Measurements from ENCODE around the gene CEP135. TPM values are rescaled to one million over a fixed set of nuclear protein-coding genes. Genes with fewer than 3 reads are reported as not detected.

Gene CEP135
- total and polyA plus RNA-seq, 2 donors (not counting 3 experiments of a cell fraction or from before 2014, with no cell fraction given), result 2.8 to 15.3 TPM

- peaks cover 11% of the 10 kb centered on the region for H3K4me1 ChIP-seq (ENCODE audit: control insufficient read depth, extremely low read depth, insufficient read depth, low read length)
- no peak overlapping the region for H3K4me2 ChIP-seq (ENCODE audit: insufficient read depth, low read length)
- H3K9me3 ChIP-seq (replicated peaks; ENCODE audit: control insufficient read depth, insufficient read depth, low read length), result no peaks in the 10 kb centered on the region
- peaks cover 3 to 7% of the 10 kb centered on the region in 2 experiments for H3K36me3 ChIP-seq (ENCODE audit: control insufficient read depth in 2 of 2, extremely low read depth in 1 of 2, insufficient read depth in 2 of 2, low read length in 2 of 2)
- TF ChIP-seq, protein P1, sequence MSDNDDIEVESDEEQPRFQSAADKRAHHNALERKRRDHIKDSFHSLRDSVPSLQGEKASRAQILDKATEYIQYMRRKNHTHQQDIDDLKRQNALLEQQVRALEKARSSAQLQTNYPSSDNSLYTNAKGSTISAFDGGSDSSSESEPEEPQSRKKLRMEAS (IDR thresholded peaks at IDR 0.05; ENCODE audit: insufficient read depth, insufficient read length), result no peak
- no peak for TF ChIP-seq GATA2 (IDR thresholded peaks at IDR 0.05; ENCODE audit: insufficient read depth, insufficient read length, low read depth, low read length)
- TF ChIP-seq EZH2 (IDR thresholded peaks at IDR 0.05; ENCODE audit: borderline replicate concordance, low read depth, low read length, severe bottlenecking), result no peak
- TF ChIP-seq JUN (IDR thresholded peaks at IDR 0.05; ENCODE audit: borderline replicate concordance, insufficient read depth, insufficient read length, low read depth), result no peak
- no peak for TF ChIP-seq FOS (IDR thresholded peaks at IDR 0.05; ENCODE audit: borderline replicate concordance, insufficient read depth, low read length)
- no peak for TF ChIP-seq POLR2AphosphoS5 (IDR thresholded peaks at IDR 0.05; ENCODE audit: insufficient read depth, low read depth, low read length)
- TF ChIP-seq, protein P2, sequence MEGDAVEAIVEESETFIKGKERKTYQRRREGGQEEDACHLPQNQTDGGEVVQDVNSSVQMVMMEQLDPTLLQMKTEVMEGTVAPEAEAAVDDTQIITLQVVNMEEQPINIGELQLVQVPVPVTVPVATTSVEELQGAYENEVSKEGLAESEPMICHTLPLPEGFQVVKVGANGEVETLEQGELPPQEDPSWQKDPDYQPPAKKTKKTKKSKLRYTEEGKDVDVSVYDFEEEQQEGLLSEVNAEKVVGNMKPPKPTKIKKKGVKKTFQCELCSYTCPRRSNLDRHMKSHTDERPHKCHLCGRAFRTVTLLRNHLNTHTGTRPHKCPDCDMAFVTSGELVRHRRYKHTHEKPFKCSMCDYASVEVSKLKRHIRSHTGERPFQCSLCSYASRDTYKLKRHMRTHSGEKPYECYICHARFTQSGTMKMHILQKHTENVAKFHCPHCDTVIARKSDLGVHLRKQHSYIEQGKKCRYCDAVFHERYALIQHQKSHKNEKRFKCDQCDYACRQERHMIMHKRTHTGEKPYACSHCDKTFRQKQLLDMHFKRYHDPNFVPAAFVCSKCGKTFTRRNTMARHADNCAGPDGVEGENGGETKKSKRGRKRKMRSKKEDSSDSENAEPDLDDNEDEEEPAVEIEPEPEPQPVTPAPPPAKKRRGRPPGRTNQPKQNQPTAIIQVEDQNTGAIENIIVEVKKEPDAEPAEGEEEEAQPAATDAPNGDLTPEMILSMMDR (IDR thresholded peaks at IDR 0.05; ENCODE audit: extremely low read depth in 1 of 2, insufficient read depth in 1 of 2, low read depth in 1 of 2, low read length in 2 of 2), result no peak
- TF ChIP-seq POLR2A (IDR thresholded peaks at IDR 0.05; ENCODE audit: low read depth, low read length), result no peak
- no peak for TF ChIP-seq MYC (IDR thresholded peaks at IDR 0.05; ENCODE audit: low read depth, low read length)
- DNase-seq (ENCODE audit: low read depth, low spot score) (no peak), FAIRE-seq (no peak)
- H2AFZ ChIP-seq (ENCODE audit: low read depth, low read length), result no peak overlapping the region
- H4K20me1 ChIP-seq (replicated peaks; ENCODE audit: control insufficient read depth, extremely low read depth, insufficient read depth, low read length), result no peaks in the 10 kb centered on the region
- no peak overlapping the region for H3K9ac ChIP-seq (replicated peaks; ENCODE audit: extremely low read depth, insufficient read depth, low read length)
- POLR2A ChIA-PET, result no interaction called here
- intact Hi-C loops (cut with micrococcal nuclease), result no loop called here
- no peak overlapping the region for H3K27ac ChIP-seq (ENCODE audit: insufficient read depth, low read depth, low read length)
- no peaks in the 10 kb centered on the region for H3K9me1 ChIP-seq (replicated peaks; ENCODE audit: control insufficient read depth, extremely low read depth, insufficient read depth, low read length)
- H3K79me2 ChIP-seq (ENCODE audit: control insufficient read depth, insufficient read depth, low read length), result no peaks in the 10 kb centered on the region
- dilution Hi-C loops (cut with MboI; ENCODE audit: extremely low pct_ligation_motif_present, low sequenced_read_pairs), result no loop called here
- H3K27me3 ChIP-seq (ENCODE audit: control insufficient read depth in 2 of 2, insufficient read depth in 2 of 2, low read length in 2 of 2), result no peaks in the 10 kb centered on the region
- no peak overlapping the region for H3K4me3 ChIP-seq (replicated peaks in 1 of 3; ENCODE audit: insufficient read depth in 1 of 3, low read depth in 1 of 3, low read length in 3 of 3)
- CTCF ChIA-PET, result interaction anchor here (1.2 to 1.9 kb wide), 3 partner anchors 11 to 39 kb away, joined by 4 to 6 read pairs (median 5); no protein-coding TSS in a partner anchor
- BruUV-seq (replicated peaks), result no TSS peak
Observed at GRCh38 chr4:55904576-55904975, 44.2 kb upstream of the CEP135 start.
